Measurements from ENCODE around the gene FBXO34.

FBXO34 gene

DNA sequence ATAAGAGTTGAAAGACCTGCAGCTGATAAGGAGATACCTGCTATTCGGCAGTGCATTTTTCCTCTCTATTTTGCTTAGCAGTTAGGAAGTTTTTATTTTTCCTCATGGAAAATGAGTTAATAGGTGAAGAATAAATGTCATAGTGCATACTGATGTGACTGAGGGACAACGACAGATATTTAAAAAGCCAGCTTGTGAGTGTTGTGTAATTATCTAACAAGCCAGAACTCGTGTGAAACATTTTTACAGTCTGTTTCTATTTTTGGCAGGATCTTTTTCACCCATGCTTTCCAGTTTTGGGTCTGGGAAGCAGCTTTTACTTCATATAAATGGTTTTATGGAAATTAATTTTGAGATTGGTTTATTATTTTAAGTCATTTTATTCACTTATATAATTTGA lies 2.9 kb downstream of the FBXO34 start:
- Histone ChIP-seq H3K4me3 (ENCODE audit: low read length) (no peak overlapping the region), H3K9ac (ENCODE audit: low read length) (no peak overlapping the region), H3K27me3 (ENCODE audit: control insufficient read depth, insufficient read depth, low read length) (no peaks in the 10 kb centered on the region), H3K9me3 (ENCODE audit: control insufficient read depth, low read length) (no peaks in the 10 kb centered on the region), H3K36me3 (ENCODE audit: control insufficient read depth, insufficient read depth, low read length) (no peaks in the 10 kb centered on the region), H3K4me1 (ENCODE audit: control insufficient read depth, insufficient read depth, low read length) (peaks cover 18% of the 10 kb centered on the region)

DNA sequence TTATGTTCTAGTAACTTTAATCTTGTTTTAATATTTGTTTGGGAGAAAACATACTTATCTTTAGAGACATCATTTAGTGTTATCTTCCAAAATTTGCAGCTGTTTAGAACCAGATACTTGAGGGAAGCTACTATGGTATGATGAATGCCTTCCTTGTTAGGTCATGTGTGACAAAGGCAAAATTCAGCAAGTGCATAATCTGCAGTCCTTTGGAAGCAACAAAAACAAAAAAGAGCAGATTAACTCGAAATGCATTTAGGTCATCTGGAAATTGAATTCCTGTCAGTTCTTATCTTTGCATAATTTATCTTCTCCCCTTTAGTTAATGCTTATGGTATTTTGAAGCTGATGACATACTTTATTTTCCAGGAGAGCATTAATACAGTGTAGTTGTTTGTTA lies 3.5 kb downstream of the FBXO34 start:
- no peaks in the 10 kb centered on the region for H3K9me3 ChIP-seq (ENCODE audit: control insufficient read depth, low read length)
- H3K4me1 ChIP-seq (ENCODE audit: control insufficient read depth, insufficient read depth, low read length): peaks cover 18% of the 10 kb centered on the region
- no peaks in the 10 kb centered on the region for H3K27me3 ChIP-seq (ENCODE audit: control insufficient read depth, insufficient read depth, low read length)
- H3K36me3 ChIP-seq (ENCODE audit: control insufficient read depth, insufficient read depth, low read length): no peaks in the 10 kb centered on the region
- H3K9ac ChIP-seq (ENCODE audit: low read length): no peak overlapping the region
- H3K4me3 ChIP-seq (ENCODE audit: low read length): no peak overlapping the region

DNA sequence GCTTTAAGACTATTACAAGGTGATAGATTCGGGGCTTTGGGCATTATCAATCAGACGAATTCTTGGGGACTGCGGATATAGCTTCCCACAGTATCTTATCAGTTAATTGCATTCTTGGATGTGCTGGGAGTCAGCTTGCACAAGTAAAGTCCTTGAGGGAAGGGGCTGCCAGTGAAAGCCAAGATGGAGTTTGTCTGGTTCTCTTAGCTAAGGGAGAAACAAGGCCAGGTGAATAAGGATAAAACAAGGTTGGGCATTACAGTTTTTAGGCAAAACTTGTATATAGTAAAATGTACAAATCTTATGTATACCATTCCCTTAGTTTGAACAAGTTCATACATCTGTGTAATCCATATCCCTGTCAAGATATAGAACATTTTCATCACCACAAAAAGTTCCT lies 5.5 kb downstream of the FBXO34 start:
- peaks cover 18% of the 10 kb centered on the region for H3K4me1 ChIP-seq (ENCODE audit: control insufficient read depth, insufficient read depth, low read length)
- H3K9me3 ChIP-seq (ENCODE audit: control insufficient read depth, low read length): no peaks in the 10 kb centered on the region
- no peak overlapping the region for H3K9ac ChIP-seq (ENCODE audit: low read length)
- no peak overlapping the region for H3K4me3 ChIP-seq (ENCODE audit: low read length)
- H3K27me3 ChIP-seq (ENCODE audit: control insufficient read depth, insufficient read depth, low read length): no peaks in the 10 kb centered on the region
- H3K36me3 ChIP-seq (ENCODE audit: control insufficient read depth, insufficient read depth, low read length): no peaks in the 10 kb centered on the region

- Histone ChIP-seq H3K9me3 (ENCODE audit: control insufficient read depth, low read length) (no peaks in the 10 kb centered on the region), H3K4me1 (ENCODE audit: control insufficient read depth, insufficient read depth, low read length) (peaks cover 18% of the 10 kb centered on the region), H3K4me3 (ENCODE audit: low read length) (no peak overlapping the region), H3K36me3 (ENCODE audit: control insufficient read depth, insufficient read depth, low read length) (no peaks in the 10 kb centered on the region), H3K27me3 (ENCODE audit: control insufficient read depth, insufficient read depth, low read length) (no peaks in the 10 kb centered on the region), H3K9ac (ENCODE audit: low read length) (no peak overlapping the region)
These were observed 6.9 kb downstream of the FBXO34 start for GRCh38 chr14:55277972-55278740.

- Histone ChIP-seq H3K9ac (ENCODE audit: low read length) (no peak overlapping the region), H3K9me3 (ENCODE audit: control insufficient read depth, low read length) (no peaks in the 10 kb centered on the region), H3K36me3 (ENCODE audit: control insufficient read depth, insufficient read depth, low read length) (no peaks in the 10 kb centered on the region), H3K27me3 (ENCODE audit: control insufficient read depth, insufficient read depth, low read length) (no peaks in the 10 kb centered on the region), H3K4me3 (ENCODE audit: low read length) (no peak overlapping the region), H3K4me1 (ENCODE audit: control insufficient read depth, insufficient read depth, low read length) (peaks cover 9% of the 10 kb centered on the region)
These were observed 8.2 kb downstream of the FBXO34 start for GRCh38 chr14:55279384-55279783.

- H3K4me1 ChIP-seq (ENCODE audit: control insufficient read depth, insufficient read depth, low read length): peaks cover 13% of the 10 kb centered on the region
These were observed 10.2 kb downstream of the FBXO34 start for GRCh38 chr14:55281316-55281839.

DNA sequence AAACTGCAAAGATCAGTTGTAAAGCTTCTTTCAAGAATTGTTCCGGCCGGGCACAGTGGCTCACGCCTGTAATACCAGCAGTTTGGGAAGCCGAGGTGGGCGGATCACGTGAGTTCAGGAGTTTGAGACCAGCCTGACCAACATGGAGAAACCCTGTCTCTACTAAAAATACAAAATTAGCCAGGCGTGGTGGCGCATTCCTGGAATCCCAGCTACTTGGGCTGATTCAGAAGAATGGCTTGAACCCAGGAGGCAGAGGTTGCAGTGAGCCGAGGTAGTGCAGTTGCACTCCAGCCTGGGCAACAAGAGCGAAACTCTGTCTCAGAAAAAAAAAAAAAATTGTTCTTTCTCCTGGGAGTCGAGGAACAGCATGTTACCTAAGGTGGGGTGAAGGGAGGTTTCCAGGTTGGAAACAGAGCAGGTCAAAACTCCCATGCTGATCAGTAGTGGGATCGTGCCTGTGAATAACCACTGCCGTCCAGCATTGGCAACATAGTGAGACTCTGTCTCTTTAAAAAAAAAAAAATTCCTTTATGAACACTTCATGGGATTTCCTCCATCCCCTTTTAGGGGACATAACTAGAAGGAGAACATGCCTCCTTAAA lies 13.9 kb downstream of the FBXO34 start:
- no peaks in the 10 kb centered on the region for H3K27me3 ChIP-seq (ENCODE audit: control insufficient read depth, insufficient read depth, low read length)
- peaks cover 16% of the 10 kb centered on the region for H3K4me1 ChIP-seq (ENCODE audit: control insufficient read depth, insufficient read depth, low read length)
- no peak overlapping the region for H3K9ac ChIP-seq (ENCODE audit: low read length)
- no peak overlapping the region for H3K4me3 ChIP-seq (ENCODE audit: low read length)
- no peaks in the 10 kb centered on the region for H3K9me3 ChIP-seq (ENCODE audit: control insufficient read depth, low read length)
- H3K36me3 ChIP-seq (ENCODE audit: control insufficient read depth, insufficient read depth, low read length): no peaks in the 10 kb centered on the region

More at GRCh38 chr14:55281316-55281839, 10.2 kb downstream of the FBXO34 start:
- no peaks in the 10 kb centered on the region for H3K36me3 ChIP-seq (ENCODE audit: control insufficient read depth, insufficient read depth, low read length)
- H3K27me3 ChIP-seq (ENCODE audit: control insufficient read depth, insufficient read depth, low read length): no peaks in the 10 kb centered on the region
- no peaks in the 10 kb centered on the region for H3K9me3 ChIP-seq (ENCODE audit: control insufficient read depth, low read length)
- H3K9ac ChIP-seq (ENCODE audit: low read length): no peak overlapping the region
- no peak overlapping the region for H3K4me3 ChIP-seq (ENCODE audit: low read length)

DNA sequence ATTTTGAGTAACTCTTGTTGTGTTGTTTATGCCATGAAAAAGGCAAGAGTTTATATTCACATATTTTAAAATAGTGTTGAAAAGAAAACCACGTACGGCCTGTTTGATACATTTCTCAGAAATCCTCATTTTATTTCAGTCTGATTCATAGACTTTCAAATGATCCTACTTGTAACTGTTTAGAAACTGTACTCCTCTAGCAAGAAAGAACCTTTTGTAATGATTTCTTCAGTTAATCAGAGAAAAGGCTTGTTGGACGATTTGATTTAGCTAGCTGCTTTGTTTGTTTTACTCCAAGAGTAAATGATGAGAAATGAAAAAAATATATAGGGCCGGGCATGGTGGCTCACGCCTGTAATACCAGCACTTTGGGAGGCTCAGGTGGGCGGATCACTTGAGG lies 17.2 kb downstream of the FBXO34 start:
- Histone ChIP-seq H3K4me1 (ENCODE audit: control insufficient read depth, insufficient read depth, low read length) (peaks cover 16% of the 10 kb centered on the region), H3K9me3 (ENCODE audit: control insufficient read depth, low read length) (no peaks in the 10 kb centered on the region), H3K27me3 (ENCODE audit: control insufficient read depth, insufficient read depth, low read length) (no peaks in the 10 kb centered on the region), H3K9ac (ENCODE audit: low read length) (no peak overlapping the region), H3K36me3 (ENCODE audit: control insufficient read depth, insufficient read depth, low read length) (no peaks in the 10 kb centered on the region), H3K4me3 (ENCODE audit: low read length) (no peak overlapping the region)

DNA sequence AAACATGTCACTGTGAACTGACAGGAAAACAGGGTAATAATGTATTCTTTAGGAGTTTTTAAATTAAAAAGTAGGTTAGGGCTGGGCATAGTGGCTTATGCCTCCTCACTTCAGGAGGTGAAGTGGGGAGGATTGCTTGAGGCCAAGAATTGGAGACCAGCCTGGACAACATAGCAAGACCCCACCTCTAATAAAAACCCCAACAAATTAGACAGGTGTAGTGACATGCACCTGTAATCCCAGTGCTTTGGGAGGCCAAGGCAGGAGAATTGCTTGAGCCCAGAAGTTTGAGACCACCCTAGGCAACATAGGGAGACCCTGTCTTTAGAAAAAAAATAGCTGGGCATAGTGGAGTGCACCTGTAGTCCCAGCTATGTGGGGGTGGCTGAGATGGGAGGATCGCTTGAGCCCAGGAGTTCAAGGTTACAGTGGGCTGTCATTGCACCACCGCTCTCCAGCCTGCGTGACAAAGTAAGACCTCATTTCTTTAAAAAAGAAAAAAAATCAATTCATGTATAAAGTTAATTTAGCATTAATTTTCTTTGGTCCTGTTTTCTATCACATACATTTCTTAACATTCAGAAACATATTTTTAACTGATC lies 20.4 kb downstream of the FBXO34 start:
- H3K9me3 ChIP-seq (ENCODE audit: control insufficient read depth, low read length): no peaks in the 10 kb centered on the region
- no peak overlapping the region for H3K4me3 ChIP-seq (ENCODE audit: low read length)
- no peaks in the 10 kb centered on the region for H3K36me3 ChIP-seq (ENCODE audit: control insufficient read depth, insufficient read depth, low read length)
- no peak overlapping the region for H3K9ac ChIP-seq (ENCODE audit: low read length)
- no peaks in the 10 kb centered on the region for H3K27me3 ChIP-seq (ENCODE audit: control insufficient read depth, insufficient read depth, low read length)
- peaks cover 12% of the 10 kb centered on the region for H3K4me1 ChIP-seq (ENCODE audit: control insufficient read depth, insufficient read depth, low read length)

- no peaks in the 10 kb centered on the region for H3K27me3 ChIP-seq (ENCODE audit: control insufficient read depth, insufficient read depth, low read length)
- no peak overlapping the region for H3K4me3 ChIP-seq (ENCODE audit: low read length)
- H3K4me1 ChIP-seq (ENCODE audit: control insufficient read depth, insufficient read depth, low read length): peaks cover 18% of the 10 kb centered on the region
- H3K36me3 ChIP-seq (ENCODE audit: control insufficient read depth, insufficient read depth, low read length): no peaks in the 10 kb centered on the region
- H3K9ac ChIP-seq (ENCODE audit: low read length): no peak overlapping the region
- H3K9me3 ChIP-seq (ENCODE audit: control insufficient read depth, low read length): no peaks in the 10 kb centered on the region
These were observed 23.4 kb downstream of the FBXO34 start for GRCh38 chr14:55294603-55295002.

DNA sequence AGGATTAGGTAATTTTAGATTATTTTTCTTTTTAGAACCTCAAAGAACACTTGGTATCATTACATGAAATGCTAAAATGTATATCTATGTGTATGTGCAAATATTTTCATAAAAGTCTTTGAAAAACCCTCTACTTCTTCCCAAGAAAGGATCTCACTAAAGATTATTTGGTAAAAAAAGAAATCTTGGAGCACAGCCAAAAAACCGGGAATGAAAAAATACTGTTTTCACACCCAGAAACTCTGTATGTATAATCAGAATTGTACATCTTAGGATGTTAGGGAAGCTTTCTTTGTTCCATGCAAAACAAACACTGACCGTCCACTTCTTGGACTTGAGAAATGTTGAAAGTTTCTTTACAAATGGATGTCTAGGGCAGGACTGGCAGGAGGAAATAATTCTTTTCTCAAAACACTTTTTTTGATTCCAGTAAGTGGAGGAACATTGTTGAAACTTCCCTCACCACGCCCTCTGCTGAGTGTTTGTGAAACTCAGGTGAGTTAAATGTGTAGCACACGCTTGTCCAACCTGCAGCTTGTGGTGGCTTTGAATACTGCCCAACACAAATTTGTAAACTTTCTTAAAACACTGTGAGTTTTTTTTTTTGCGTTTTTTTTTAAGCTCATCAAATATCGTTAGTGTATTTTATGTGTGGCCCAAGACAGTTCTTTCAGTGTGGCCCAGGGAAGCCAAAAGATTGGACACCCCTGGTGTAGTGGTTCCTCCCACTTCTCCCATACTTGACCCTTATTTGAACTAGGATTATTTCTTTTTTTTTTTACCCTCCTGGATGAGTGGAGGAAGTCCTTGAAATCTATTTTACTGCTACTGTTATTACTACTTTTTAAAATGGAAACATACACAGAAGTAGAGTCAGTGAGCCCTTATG lies 26.6 kb downstream of the FBXO34 start:
- Histone ChIP-seq H3K4me1 (ENCODE audit: control insufficient read depth, insufficient read depth, low read length) (peaks cover 27% of the 10 kb centered on the region), H3K4me3 (ENCODE audit: low read length) (no peak overlapping the region), H3K9me3 (ENCODE audit: control insufficient read depth, low read length) (no peaks in the 10 kb centered on the region), H3K36me3 (ENCODE audit: control insufficient read depth, insufficient read depth, low read length) (no peaks in the 10 kb centered on the region), H3K9ac (ENCODE audit: low read length) (no peak overlapping the region), H3K27me3 (ENCODE audit: control insufficient read depth, insufficient read depth, low read length) (no peaks in the 10 kb centered on the region)

All from mucosa of stomach (tissue), 1 donor.